Measurements from ENCODE around the gene CDKAL1. TPM values are rescaled to one million over a fixed set of nuclear protein-coding genes. Genes with fewer than 3 reads are reported as not detected.

CDKAL1 gene
- total and polyA plus RNA-seq, 10 donors = 4.8 to 26.9 (median 20.1) TPM

GRCh38 chr6:20793174-20793573 is 258.9 kb downstream of the CDKAL1 start:
- TF ChIP-seq CTCF (IDR thresholded peaks at IDR 0.05 in 8 of 11, conservative IDR thresholded peaks at IDR 0.05 in 3 of 11) = no peak
- intact Hi-C loops (cut with DNase I; ENCODE audit: low total_unique reads) = no loop called here
- 78 to 88% (median 79%) methylated on average over 5 of the region's 5 CpGs for WGBS, 5 donors
- no peak for DNase-seq
- H3K4me3 ChIP-seq = no peak overlapping the region
- no peaks in the 10 kb centered on the region for H3K27me3 ChIP-seq (replicated peaks in 1 of 7)
- no peaks in the 10 kb centered on the region for H3K4me1 ChIP-seq
- H3K36me3 ChIP-seq = peaks cover 0 to 21% (median 3%) of the 10 kb centered on the region in 6 donors
- H3K27ac ChIP-seq = no peak overlapping the region
- H3K9me3 ChIP-seq = peaks cover 0 to 5% (median 1%) of the 10 kb centered on the region in 8 donors

GRCh38 chr6:20797597-20797996 is 263.3 kb downstream of the CDKAL1 start:
- WGBS, 5 donors = 94 to 100% (median 97%) methylated on average over 7 of the region's 7 CpGs
- intact Hi-C loops (cut with DNase I; ENCODE audit: low total_unique reads) = no loop called here

GRCh38 chr6:20800229-20800628 is 266.0 kb downstream of the CDKAL1 start:
- no peak for TF ChIP-seq CTCF (IDR thresholded peaks at IDR 0.05 in 8 of 11, conservative IDR thresholded peaks at IDR 0.05 in 3 of 11)
- TF ChIP-seq POLR2AphosphoS5 (IDR thresholded peaks at IDR 0.05) = no peak
- no peak for TF ChIP-seq POLR2A (IDR thresholded peaks at IDR 0.05)
- peaks cover 0 to 4% (median 0%) of the 10 kb centered on the region in 6 donors for H3K36me3 ChIP-seq
- intact Hi-C loops (cut with DNase I; ENCODE audit: low total_unique reads) = no loop called here

More at GRCh38 chr6:20797597-20797996, 263.3 kb downstream of the CDKAL1 start:
- H3K4me1 ChIP-seq = no peaks in the 10 kb centered on the region
- H3K27me3 ChIP-seq (replicated peaks in 1 of 7) = no peaks in the 10 kb centered on the region
- H3K4me3 ChIP-seq = no peak overlapping the region
- H3K36me3 ChIP-seq = peaks cover 0 to 7% (median 0%) of the 10 kb centered on the region in 6 donors
- H3K27ac ChIP-seq = no peak overlapping the region
- peaks cover 0 to 7% (median 2%) of the 10 kb centered on the region in 8 donors for H3K9me3 ChIP-seq
- TF ChIP-seq CTCF (IDR thresholded peaks at IDR 0.05 in 8 of 11, conservative IDR thresholded peaks at IDR 0.05 in 3 of 11) (no peak), POLR2AphosphoS5 (IDR thresholded peaks at IDR 0.05) (no peak), POLR2A (IDR thresholded peaks at IDR 0.05) (no peak)
- DNase-seq = no peak

GRCh38 chr6:20800653-20801052 is 266.4 kb downstream of the CDKAL1 start:
- H3K9me3 ChIP-seq = peaks cover 0 to 14% (median 7%) of the 10 kb centered on the region in 8 donors
- no peak overlapping the region for H3K27ac ChIP-seq
- intact Hi-C loops (cut with DNase I; ENCODE audit: low total_unique reads) = no loop called here
- no peaks in the 10 kb centered on the region for H3K27me3 ChIP-seq (replicated peaks in 1 of 7)
- TF ChIP-seq POLR2A (IDR thresholded peaks at IDR 0.05) (no peak), CTCF (IDR thresholded peaks at IDR 0.05 in 8 of 11, conservative IDR thresholded peaks at IDR 0.05 in 3 of 11) (no peak), POLR2AphosphoS5 (IDR thresholded peaks at IDR 0.05) (no peak)
- H3K36me3 ChIP-seq = peaks cover 0 to 6% (median 0%) of the 10 kb centered on the region in 6 donors
- DNase-seq = no peak
- no peaks in the 10 kb centered on the region for H3K4me1 ChIP-seq
- 91 to 99% (median 97%) methylated on average over 4 of the region's 4 CpGs for WGBS, 5 donors
- H3K4me3 ChIP-seq = no peak overlapping the region

More at GRCh38 chr6:20800229-20800628, 266.0 kb downstream of the CDKAL1 start:
- Histone ChIP-seq H3K9me3 (peaks cover 0 to 11% (median 4%) of the 10 kb centered on the region in 8 donors), H3K27me3 (replicated peaks in 1 of 7) (no peaks in the 10 kb centered on the region), H3K27ac (no peak overlapping the region), H3K4me3 (no peak overlapping the region), H3K4me1 (no peaks in the 10 kb centered on the region)
- DNase-seq = no peak

All from spleen (tissue), 11 donors.